Measurements from ENCODE around the gene SCARB1. TPM values are rescaled to one million over a fixed set of nuclear protein-coding genes. Genes with fewer than 3 reads are reported as not detected.

Gene SCARB1
- total and polyA plus RNA-seq, 9 of the 15 experiments (the other 6 are each of a cell fraction or from before 2014, with no cell fraction given) = 0.56 to 157 (median 52.8) TPM

- no peaks in the 10 kb centered on the region for H3K36me3 ChIP-seq (ENCODE audit: control insufficient read depth, insufficient read depth, low read length)
- H3K4me1 ChIP-seq (replicated peaks in 1 of 2; ENCODE audit: control insufficient read depth in 2 of 2, insufficient read depth in 2 of 2, low read length in 2 of 2) = peaks cover 22 to 28% of the 10 kb centered on the region in 2 experiments; a peak in 4 of 5 replicates
- no peak overlapping the region for H2AFZ ChIP-seq (ENCODE audit: low read depth, low read length)
- H3K4me3 ChIP-seq = no peak overlapping the region
- 63% methylated on average over 3 of the region's 3 CpGs for WGBS (ENCODE audit: insufficient coverage, low coverage, missing lambda C conversion rate)
- H3K27ac ChIP-seq (ENCODE audit: extremely low read depth, low read depth, low read length) = no peak overlapping the region
- no peaks in the 10 kb centered on the region for H3K79me2 ChIP-seq (ENCODE audit: control insufficient read depth, insufficient read depth, low read length)
- no peaks in the 10 kb centered on the region for H4K20me1 ChIP-seq (replicated peaks; ENCODE audit: control insufficient read depth, insufficient read depth, low read length)
- no peak overlapping the region for H3K4me2 ChIP-seq (ENCODE audit: insufficient read depth, low read length)
- TF ChIP-seq, protein P1, sequence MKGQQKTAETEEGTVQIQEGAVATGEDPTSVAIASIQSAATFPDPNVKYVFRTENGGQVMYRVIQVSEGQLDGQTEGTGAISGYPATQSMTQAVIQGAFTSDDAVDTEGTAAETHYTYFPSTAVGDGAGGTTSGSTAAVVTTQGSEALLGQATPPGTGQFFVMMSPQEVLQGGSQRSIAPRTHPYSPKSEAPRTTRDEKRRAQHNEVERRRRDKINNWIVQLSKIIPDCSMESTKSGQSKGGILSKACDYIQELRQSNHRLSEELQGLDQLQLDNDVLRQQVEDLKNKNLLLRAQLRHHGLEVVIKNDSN (CRISPR knock-in tag; IDR thresholded peaks at IDR 0.05) = peak; percentile 70
- no peak for TF ChIP-seq ZNF778 (CRISPR knock-in tag; IDR thresholded peaks at IDR 0.05)
- TF ChIP-seq USF2 (CRISPR knock-in tag; IDR thresholded peaks at IDR 0.05) = peak; percentile 69
- ATAC-seq (no peak), FAIRE-seq (no peak), DNase-seq (ENCODE audit: extremely low read depth in 1 of 4, low spot score in 3 of 4) (peak in 1 of 4 experiments; percentile 15)
- ChIA-PET POLR2A (interaction anchor here (1.0 to 1.8 kb wide), 3 partner anchors 29 to 37 kb away, joined by 3 to 7 read pairs (median 3); partner anchors contain the start of gene UBC), CTCF (ENCODE audit: low intra/inter-chr PET ratio) (no interaction called here)
- no peaks in the 10 kb centered on the region for H3K27me3 ChIP-seq (ENCODE audit: control insufficient read depth in 2 of 2, insufficient read depth in 2 of 2, low read length in 2 of 2)
- no peaks in the 10 kb centered on the region for H3K9me3 ChIP-seq (replicated peaks; ENCODE audit: control insufficient read depth, insufficient read depth, low read depth, low read length)
- no TSS peak for BruUV-seq (replicated peaks)
- H3K9me1 ChIP-seq (ENCODE audit: control insufficient read depth, insufficient read depth, low read length) = no peaks in the 10 kb centered on the region
- intact Hi-C loops (cut with micrococcal nuclease) (no loop called here), in situ Hi-C loops (cut with MboI) (no loop called here)
- H3K9ac ChIP-seq (ENCODE audit: insufficient read depth in 1 of 2, low read depth in 2 of 2, low read length in 2 of 2) = no peak overlapping the region
Observed at GRCh38 chr12:124877423-124877822, 13.8 kb upstream of the SCARB1 start.

DNA sequence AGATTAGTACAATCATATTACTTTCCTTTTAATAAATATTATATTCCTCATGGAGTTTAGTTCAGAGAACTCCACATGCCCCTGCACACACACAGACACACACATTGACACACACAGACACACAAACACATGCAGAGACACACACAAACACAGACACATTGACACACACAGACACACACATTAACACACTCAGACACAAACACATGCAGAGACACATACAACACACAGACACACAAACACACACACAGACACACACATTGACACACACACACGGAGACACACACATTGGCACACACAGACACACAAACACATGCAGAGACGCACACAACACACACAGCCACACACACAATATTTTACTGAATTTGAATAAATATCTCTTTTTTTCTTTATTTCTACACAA is 12.5 kb upstream of the SCARB1 start:
- 57% methylated on average over 2 of the region's 2 CpGs for WGBS (ENCODE audit: insufficient coverage, low coverage, missing lambda C conversion rate)
- ChIA-PET CTCF (ENCODE audit: low intra/inter-chr PET ratio) (no interaction called here), POLR2A (no interaction called here)
- no peaks in the 10 kb centered on the region for H3K9me1 ChIP-seq (ENCODE audit: control insufficient read depth, insufficient read depth, low read length)
- ATAC-seq (no peak), DNase-seq (ENCODE audit: extremely low read depth in 1 of 4, low spot score in 3 of 4) (no peak), FAIRE-seq (peak; percentile 80)
- intact Hi-C loops (cut with micrococcal nuclease) = no loop called here
- in situ Hi-C loops (cut with MboI) = no loop called here
- H3K27ac ChIP-seq (ENCODE audit: extremely low read depth, low read depth, low read length) = no peak overlapping the region; the same call in 2 of the 3 replicates
- H2AFZ ChIP-seq (ENCODE audit: low read depth, low read length) = peak overlapping the region; percentile 73
- 0 out of 4 replicates have a peak overlapping the region, but pooled peaks of 1 of the 2 experiments have one; percentile 67 for H3K9ac ChIP-seq (ENCODE audit: insufficient read depth in 1 of 2, low read depth in 2 of 2, low read length in 2 of 2)
- H3K4me3 ChIP-seq = no peak overlapping the region
- H3K9me3 ChIP-seq (replicated peaks; ENCODE audit: control insufficient read depth, insufficient read depth, low read depth, low read length) = no peaks in the 10 kb centered on the region
- H3K4me1 ChIP-seq (replicated peaks in 1 of 2; ENCODE audit: control insufficient read depth in 2 of 2, insufficient read depth in 2 of 2, low read length in 2 of 2) = peaks cover 22 to 28% of the 10 kb centered on the region in 2 experiments; a peak in 4 of 5 replicates
- H3K79me2 ChIP-seq (ENCODE audit: control insufficient read depth, insufficient read depth, low read length) = no peaks in the 10 kb centered on the region
- 0 out of 2 replicates have a peak overlapping the region, but pooled peaks have one; percentile 16 for H3K4me2 ChIP-seq (ENCODE audit: insufficient read depth, low read length)
- BruUV-seq (replicated peaks) = no TSS peak
- no peaks in the 10 kb centered on the region for H3K36me3 ChIP-seq (ENCODE audit: control insufficient read depth, insufficient read depth, low read length)
- no peaks in the 10 kb centered on the region for H4K20me1 ChIP-seq (replicated peaks; ENCODE audit: control insufficient read depth, insufficient read depth, low read length)
- no peaks in the 10 kb centered on the region for H3K27me3 ChIP-seq (ENCODE audit: control insufficient read depth in 2 of 2, insufficient read depth in 2 of 2, low read length in 2 of 2)
- TF ChIP-seq ELF4 (CRISPR knock-in tag; IDR thresholded peaks at IDR 0.05) = peak; percentile 90
- TF ChIP-seq TBP (optimal IDR thresholded peaks at IDR 0.05; ENCODE audit: low read depth, low read length) = no peak
- TF ChIP-seq TOE1 (IDR thresholded peaks at IDR 0.05; ENCODE audit: borderline replicate concordance) = peak; percentile 31; the same call in 1 of the 2 replicates
- TF ChIP-seq TOE1 (CRISPR knock-in tag; IDR thresholded peaks at IDR 0.05; ENCODE audit: borderline replicate concordance, low read depth) = no peak
- 0 out of 2 replicates have a peak, but pooled peaks have one; percentile 49 for TF ChIP-seq THRAP3 (IDR thresholded peaks at IDR 0.05; ENCODE audit: borderline replicate concordance)
- TF ChIP-seq POLR2B (IDR thresholded peaks at IDR 0.05; ENCODE audit: low read depth, partially characterized antibody) = peak; percentile 39
- no peak for TF ChIP-seq CCAR2 (IDR thresholded peaks at IDR 0.05; ENCODE audit: low read depth, low read length)
- peak; percentile 47; the same call in 1 of the 2 replicates for TF ChIP-seq DPF2 (IDR thresholded peaks at IDR 0.05)
- 0 out of 2 replicates have a peak, but pooled peaks have one; percentile 38 for TF ChIP-seq NR2C2 (CRISPR knock-in tag; IDR thresholded peaks at IDR 0.05)
- no peak for TF ChIP-seq NR2C2 (tag; IDR thresholded peaks at IDR 0.05)
- 0 out of 2 replicates have a peak, but pooled peaks have one; percentile 60 for TF ChIP-seq THRB (CRISPR knock-in tag; conservative IDR thresholded peaks at IDR 0.05)
